Body of pancreas (tissue), 4 donors: Measurements from ENCODE around the gene FXYD3.
"Not testable (repeated sequence)": the region's sequence is repeated elsewhere in the genome, so short reads cannot be mapped to it uniquely, and the experiment has no call there.

Experiments
- CTCF ChIP-seq, 7 experiments: fragments of 450-650 bp in 4 of 7; fragments of 200-600 bp in 3 of 7; sonication (generic) in 3 of 7; IDR thresholded peaks; one replicate each; pipeline ENCODE4 v1.5.1; 2016 to 2019; ENCODE audit warnings: antibody characterized with exemption in 7 of 7
- POLR2A ChIP-seq, 3 donors: fragments of 450-650 bp; IDR thresholded peaks; one replicate each; pipeline ENCODE4 v1.6.1; 2016; ENCODE audit warnings: antibody characterized with exemption in 3 of 3, mild to moderate bottlenecking in 2 of 3

GRCh38 chr19:35153129-35153522, 37.5 kb downstream of the FXYD3 start:
- not testable (repeated sequence) for TF ChIP-seq CTCF, POLR2A (IDR thresholded peaks at IDR 0.05)
